ENCODE results near the gene UCHL3. TPM values are rescaled to one million over a fixed set of nuclear protein-coding genes. Genes with fewer than 3 reads are reported as not detected.

UCHL3 gene
- total RNA-seq: 10 to 100 TPM; 42.7 to 43.2 TPM

DNA sequence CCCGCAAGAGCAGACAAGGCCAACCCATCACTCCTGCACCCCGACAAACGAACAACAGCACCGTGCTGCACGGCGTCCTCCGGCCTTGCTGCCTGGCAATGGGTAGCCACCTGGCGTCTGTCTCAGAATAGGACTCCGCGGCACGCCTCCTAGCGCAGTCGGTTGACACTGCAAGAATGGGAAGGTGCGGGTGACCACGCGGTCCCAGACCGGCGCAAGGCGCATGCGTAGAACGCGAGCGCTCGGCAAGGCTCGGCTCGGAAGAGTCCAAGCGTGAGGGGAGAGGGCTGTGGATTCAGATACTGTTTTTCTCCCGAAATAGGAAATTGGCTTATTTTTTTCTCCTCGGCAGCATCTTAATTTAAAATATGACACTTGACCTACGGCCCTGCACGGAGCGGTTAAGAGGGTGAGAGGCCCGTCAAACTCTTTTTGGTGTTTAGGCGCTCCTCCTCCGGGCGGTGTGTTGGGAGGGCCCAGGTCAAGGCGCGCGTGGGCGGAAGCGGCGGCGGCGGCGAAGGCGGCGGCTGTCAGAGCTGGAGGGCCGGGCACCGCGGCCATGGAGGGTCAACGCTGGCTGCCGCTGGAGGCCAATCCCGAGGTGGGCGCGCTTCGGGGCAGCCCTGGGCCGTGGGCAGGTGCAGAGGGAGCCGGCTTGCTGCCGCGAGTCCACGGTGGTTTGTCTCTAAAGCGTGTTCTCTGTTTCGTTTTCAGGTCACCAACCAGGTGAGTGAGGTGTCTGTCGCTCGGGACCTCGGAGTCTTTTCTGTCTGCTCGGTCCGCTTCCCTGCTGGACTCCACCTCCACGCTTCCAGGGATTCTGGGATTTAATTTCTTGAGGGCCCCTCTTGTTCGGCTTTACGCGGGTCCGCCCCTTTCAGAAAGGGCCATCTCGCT is at the start of gene UCHL3:
Gene UCHL3 (plus strand): TSS at position 530 of the 897 bp plus-strand sequence. CDS start 30 bp downstream, at position 560.
- ChIA-PET CTCF (interaction anchor here (1.0 kb wide), 2 partner anchors 182 to 191 kb away, joined by 3 to 5 read pairs; no protein-coding TSS in a partner anchor), POLR2A (interaction anchor here (0.5 to 0.9 kb wide), 3 partner anchors 12 to 84 kb away, joined by 3 to 11 read pairs (median 6); partner anchors contain the start of gene COMMD6)

DNA sequence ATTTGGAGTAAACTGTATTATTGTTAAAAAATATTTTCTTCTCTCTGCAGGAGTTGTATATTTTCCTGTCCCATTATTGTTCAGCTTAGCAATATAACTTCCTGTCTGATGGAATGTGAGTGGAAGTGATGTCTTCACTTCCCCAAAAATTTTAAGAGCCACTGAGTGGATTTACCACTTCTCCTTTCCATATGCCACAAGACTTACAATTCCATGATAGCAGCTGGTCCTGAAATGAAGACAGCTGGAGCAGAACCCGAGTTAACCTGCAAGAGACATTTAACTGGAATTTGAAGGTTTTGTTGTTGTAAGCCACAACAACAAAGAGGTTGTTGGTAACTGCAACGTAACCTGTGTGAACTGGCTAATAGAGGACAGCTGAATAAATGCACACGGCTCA is 44.3 kb upstream of the UCHL3 start:
- ChIA-PET POLR2A (no interaction called here), CTCF (interaction anchor here (0.6 kb wide), 1 partner anchor 7 kb away, joined by 3 read pairs; no protein-coding TSS in a partner anchor)

DNA sequence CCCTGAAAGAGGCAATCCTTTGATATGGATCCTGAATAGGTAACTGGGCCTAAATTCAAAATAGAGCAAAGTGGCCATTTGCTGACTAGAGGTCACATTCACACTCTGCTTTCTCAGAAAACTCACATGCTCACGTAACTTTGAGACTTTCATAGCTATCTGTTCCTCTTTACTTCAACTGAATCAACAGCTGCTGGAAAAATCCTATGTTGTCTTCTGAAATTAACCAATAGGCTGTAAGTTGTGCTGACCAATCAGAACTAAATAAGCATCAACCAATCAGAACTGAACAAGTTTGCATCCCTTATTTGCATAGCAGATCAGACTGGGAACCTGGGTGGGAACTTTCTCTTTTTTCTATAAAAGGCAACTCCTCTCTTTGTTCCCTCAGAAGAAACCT is 43.6 kb upstream of the UCHL3 start:
- CTCF ChIA-PET: no interaction called here
- POLR2A ChIA-PET: no interaction called here

DNA sequence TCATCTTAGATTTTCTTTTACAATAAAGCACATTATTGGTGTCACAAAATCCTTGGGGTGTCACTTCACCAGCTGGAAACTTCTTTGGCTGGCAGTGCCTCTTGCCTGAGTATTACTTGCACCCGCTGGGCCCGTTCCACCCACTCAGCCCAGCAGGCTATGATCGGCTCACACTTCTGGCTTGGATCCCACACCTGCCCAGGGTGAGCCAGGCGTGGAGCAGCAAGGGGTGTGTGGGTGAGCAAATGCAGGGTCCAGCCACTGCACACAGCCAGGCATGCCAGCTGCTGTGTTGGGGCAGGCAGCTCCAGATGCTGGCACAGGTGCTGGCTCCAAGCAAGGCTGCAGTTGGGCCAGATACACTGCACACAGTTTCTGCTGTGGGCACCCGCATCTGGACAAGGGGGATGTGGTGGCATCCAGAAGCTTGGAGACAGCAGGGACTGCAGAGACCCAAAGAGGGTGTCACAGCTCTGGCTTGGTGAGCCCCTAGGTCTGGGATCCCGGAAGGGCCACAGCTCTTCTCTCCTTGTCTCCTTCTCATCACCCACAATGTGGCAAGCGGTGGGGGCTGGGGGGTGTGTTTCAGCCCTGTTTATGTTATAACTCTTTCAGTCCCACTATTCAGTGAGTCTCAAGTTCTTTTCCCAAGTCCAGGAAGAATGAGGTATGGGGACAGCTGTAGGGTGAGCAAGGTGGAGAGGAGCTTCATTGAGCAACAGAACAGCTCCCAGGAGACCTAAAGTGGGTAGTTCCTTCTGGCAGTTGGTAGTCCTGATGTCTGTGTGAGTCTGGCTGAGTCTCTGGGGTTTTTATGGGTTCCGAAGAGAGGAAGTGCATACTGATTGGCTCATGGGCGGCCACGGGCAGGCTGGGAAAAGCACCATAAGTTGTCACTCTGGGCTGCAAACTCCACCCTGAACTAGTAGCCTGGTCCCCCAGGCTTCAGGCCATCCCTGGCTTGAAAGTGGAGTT is 42.3 kb upstream of the UCHL3 start:
- CTCF ChIA-PET: no interaction called here

DNA sequence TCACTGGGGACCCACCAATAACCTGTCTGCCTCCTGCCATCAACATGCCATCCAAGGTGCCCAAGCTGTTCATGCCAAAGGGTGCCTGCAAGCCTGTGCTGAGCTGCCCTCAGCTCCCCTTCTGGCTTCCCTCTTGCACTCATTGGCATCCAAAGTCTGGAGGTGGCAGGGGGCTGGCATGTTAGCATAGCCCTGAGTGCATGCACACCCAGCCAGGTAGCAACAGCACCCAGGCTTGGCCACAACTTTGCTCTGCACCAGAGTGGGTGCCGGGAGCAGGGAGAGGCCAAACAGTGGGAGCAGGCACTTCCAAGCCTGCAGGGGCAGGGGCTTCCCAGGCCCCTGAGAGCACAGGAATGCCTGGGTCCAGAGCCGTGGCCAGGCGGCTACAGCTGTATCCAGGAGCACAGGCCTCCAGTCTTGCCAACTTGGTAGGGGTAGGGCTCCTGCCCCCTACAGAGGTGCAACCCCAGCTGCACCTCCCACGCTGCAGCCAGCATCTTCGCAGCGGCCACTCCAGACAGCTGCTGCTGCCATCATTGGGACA is 41.5 kb upstream of the UCHL3 start:
- ChIA-PET POLR2A (no interaction called here), CTCF (no interaction called here)

More for the DNA sequence above, 42.3 kb upstream of the UCHL3 start:
- POLR2A ChIA-PET: no interaction called here

DNA sequence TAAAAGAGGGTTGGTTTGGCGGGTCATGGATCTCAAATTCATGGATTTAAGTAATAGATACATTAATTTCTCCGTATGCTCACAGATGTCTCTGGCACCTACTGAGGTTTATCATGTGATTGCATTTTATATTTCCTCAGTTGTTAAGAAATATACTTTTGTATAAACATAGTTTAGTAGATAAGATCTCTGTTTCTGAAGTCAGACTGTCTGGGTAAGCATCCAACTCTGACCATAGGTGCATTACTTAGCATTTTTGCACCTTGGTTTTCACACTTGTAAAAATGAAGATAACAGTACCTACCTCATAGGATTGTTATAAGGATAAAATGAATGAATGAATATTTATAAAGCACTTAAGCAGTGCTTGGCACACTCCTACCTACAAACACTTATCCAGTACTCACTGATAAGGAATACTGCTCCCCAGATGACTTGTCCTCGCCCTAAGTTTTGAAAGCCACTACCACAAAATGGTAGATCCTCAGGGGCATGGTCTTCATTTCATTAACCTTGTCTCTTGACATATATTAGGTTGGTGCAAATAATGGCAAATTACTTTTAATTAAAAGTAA is 38.5 kb upstream of the UCHL3 start:
- CTCF ChIA-PET: no interaction called here
- POLR2A ChIA-PET: no interaction called here

DNA sequence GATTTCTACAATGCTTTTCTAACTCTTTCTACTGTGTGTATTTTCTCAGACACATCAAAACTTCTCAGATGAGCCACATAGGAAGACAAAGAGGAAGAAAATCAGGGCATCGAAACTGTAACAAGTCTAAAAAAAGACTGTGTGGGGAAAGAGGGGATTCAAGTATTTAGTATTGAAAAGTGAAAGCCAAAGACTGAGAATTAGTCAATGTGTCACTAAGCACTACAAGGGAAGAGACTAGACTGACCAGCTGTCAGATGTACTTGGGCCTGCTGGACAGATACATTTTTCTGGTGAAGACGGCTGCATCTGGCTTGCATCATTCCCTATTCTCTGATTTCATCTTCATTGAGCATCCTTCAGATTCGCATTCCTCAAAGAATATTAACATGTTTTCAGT is 37.3 kb upstream of the UCHL3 start:
- CTCF ChIA-PET: no interaction called here
- POLR2A ChIA-PET: no interaction called here

DNA sequence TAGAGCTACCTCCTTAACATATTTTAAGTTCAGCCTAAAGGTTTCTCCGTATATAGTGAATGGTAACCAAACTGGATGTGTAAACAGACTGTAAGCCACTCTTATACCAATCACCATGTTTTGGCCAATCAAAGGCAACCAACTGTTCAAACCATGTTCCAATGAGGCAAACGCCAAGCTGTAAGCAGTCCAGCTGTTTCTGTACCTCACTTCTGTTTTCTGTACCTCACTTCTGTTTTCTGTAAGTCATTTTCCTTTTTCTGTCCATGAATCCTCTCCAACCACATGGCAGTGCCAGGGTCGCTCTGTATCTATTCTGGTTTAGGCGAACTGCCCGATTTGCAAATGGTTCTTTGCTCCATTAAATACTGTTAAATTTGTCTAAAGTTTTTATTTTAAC is 36.3 kb upstream of the UCHL3 start:
- ChIA-PET CTCF (no interaction called here), POLR2A (no interaction called here)

DNA sequence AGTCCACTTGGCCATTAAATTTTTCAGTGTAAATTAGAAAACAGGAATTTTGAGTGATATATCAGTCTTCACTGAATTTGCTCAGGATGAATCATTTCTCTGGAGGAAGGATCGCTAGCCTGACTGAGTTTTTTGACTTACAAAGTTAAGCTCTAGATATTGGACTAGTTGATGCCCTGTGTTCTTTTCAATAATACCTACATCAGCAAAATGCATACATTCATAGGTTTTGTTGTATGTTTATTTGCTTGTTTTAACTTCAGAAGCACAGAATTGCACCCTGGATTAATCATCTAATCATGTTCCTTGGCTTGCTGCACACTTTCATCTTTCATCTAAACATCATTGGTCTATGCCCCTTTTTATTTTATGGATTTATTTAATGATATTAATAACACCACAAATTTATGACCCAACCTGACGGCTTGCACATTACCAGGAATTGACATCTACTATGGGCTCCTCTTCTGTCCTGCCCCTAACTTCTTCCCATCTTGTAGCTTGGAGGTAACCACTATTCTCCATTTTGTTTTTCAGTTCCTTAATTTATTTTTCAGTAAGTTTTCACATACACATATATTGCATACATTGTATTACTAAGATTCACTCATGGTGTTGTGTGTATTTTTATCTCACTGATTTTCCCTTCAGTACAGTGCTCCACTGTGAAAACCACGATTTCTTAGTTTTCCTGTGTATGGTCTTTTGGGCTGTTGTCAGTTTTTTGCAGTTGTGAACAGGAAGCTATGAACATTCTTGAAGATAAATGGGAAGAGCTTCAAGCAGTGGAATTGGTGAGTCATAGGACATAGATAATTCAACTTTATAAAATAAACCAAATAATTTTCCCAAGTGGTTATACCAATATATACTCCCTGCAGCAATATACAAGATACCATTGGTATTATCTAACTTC is 35.3 kb upstream of the UCHL3 start:
- POLR2A ChIA-PET: no interaction called here
- CTCF ChIA-PET: no interaction called here

DNA sequence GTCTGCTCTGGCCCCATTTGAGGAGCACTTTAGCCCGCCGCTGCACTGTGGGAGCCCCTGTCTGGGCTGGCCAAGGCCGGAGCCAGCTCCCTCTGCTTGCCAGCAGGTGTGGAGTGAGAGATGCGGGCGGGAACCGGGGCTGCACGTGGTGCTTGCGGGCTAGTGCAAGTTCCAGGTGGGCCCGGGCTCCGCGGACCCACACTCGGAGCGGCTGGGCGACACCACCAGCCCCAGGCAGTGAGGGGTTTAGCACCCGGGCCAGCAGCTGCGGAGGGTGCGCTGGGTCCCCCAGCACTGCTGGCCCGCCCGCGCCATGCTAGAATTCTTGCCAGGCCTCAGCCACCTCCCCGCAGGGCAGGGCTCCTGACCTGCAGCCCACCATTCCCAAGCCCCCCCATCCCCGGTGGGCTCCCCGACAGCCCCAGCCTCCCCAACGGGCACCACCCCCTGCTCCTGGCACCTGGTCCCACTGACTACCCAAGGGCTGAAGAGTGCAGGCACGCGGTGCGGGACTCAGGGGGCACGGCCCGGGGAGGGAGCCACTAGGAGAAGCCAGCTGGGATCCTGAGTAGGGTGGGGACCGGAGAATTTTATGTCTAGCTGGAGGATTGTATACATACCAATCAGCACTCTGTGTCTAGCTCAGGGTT is 31.0 kb upstream of the UCHL3 start:
- POLR2A ChIA-PET: no interaction called here
- CTCF ChIA-PET: no interaction called here

DNA sequence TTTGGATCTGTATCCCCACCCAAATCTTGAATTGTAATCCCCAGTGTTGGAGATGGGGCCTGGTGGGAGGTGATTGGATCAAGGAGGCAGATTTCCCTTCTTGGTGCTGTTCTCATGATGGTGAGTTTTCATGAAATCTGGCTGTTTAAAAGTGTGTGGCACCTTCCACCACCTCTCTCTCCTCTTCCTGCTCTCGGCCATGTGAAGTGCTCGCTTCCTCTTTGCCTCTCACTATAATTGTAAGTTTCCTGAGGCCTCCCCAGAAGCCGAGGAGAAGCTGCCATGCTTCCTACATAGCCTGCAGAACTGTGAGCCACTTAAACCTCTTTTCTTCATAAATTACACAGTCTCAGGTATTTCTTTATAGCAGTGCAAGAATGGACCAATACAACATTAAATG is 27.6 kb upstream of the UCHL3 start:
- CTCF ChIA-PET: no interaction called here
- POLR2A ChIA-PET: no interaction called here

DNA sequence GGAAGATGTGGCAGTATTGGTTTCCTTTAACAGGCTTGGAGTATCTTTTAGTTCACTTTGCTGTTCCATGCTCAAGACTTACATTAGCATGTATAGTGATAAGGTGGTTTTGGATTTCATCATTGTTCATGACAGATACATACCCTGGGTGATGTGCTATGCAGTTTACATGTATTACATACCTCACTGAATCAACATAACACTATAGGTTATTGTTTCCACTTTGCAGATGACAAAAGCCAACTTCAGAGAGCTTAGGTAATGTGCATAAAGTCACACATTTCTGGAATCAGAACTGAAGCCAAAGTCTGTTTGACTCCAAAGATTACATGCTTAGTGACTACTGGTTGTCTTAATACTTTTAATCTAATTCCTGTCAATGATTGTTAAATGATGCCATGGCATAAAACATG is 19.0 kb upstream of the UCHL3 start:
- POLR2A ChIA-PET: no interaction called here
- CTCF ChIA-PET: interaction anchor here (1.5 kb wide), 1 partner anchor 48 kb away, joined by 5 read pairs; the partner anchor contains the start of gene TBC1D4

DNA sequence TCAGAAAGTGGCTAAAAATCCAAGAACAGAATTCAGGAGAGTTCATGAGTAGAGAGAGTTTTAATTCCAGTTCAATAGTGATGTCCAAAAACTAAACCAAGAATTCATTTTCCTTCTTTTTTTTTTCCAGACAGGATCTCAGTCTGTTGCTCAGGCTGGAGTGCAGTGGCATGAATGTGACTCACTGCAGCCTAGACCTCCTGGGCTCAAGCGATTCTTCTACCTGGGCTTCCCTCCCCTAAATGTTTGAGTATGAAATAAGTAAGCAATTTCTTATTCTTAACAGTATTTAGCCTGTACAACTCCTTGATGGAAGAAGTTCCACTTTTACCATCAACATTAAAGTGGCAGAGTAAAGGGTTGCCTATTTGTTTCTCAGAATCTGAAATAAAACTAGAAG is 15.7 kb upstream of the UCHL3 start:
- CTCF ChIA-PET: no interaction called here
- POLR2A ChIA-PET: interaction anchor here (0.6 kb wide), 1 partner anchor 300 kb away, joined by 3 read pairs; no protein-coding TSS in a partner anchor

DNA sequence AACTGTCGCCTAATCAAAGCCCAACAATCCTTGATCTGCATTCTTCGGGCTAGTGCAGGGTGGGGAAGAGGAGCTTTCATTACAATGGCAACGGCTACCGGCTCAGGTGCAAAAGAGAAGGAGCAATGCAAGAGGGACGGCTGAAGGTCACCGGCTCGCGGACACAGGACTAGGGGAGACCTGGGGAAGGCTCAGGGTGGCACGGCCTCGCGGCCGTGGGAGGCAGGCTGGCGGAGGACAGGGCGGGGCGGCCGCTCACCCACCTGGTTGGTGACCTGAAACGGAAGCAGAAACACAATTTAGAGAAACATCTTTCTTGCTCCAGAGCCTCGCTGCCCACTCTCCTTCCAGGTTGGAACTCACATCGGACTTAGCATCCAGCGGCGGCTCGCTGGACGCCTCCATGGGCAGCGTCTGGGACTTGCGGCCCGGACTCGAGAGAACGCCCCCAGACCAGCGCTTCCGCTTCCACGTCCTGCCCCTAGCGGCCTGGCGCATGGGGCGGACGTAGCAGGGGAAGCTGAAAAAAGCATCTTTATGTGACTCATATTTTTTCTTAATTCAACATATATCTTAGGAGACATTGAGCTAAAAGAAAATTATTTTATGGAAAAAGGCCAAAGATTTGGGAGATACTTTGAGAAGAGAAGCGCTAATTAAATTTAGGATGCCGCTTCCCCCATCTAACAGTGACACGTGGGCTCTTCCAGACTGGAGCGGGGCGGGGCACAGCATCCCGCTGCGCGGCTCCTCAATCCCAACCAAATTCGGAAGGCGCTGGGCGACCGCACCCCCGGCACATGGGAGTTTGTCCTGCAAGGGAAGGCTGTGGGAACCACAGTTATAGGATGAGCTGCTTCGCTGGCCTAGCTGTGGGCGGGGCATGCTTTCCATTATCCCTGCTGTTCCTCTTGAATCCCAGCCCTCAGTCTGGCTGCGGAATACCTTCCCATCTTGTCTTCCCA is 11.9 kb upstream of the UCHL3 start, which contains the start of gene COMMD6:
Gene COMMD6 (minus strand): TSS at position 441 of the 965 bp plus-strand sequence. CDS start 36 bp downstream, at position 405.
- POLR2A ChIA-PET: interaction anchor here (0.8 kb wide), 1 partner anchor 12 kb away, joined by 6 read pairs; the partner anchor contains the start of gene UCHL3
- CTCF ChIA-PET: interaction anchor here (0.6 kb wide), 1 partner anchor 9 kb away, joined by 3 read pairs; no protein-coding TSS in a partner anchor

DNA sequence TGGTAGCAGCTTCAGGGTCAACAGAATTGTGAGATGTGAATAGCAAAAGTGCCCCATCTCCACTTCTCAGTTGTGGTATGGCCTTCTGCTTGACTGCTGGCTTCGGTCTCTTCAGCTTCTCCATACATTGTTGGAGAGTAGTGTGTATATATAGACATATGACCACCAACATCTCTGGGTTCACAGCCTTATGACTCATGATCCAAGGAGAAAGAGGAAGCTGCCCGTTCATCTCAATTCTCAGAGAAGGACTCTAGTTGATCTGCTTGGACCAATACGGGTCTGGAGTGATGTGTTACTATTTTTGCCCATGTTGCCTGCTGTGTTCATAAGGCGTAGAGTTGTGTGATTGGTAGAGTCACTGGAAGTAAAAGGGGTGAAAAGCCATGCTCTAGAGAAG is 8.3 kb upstream of the UCHL3 start:
- ChIA-PET CTCF (no interaction called here), POLR2A (no interaction called here)

DNA sequence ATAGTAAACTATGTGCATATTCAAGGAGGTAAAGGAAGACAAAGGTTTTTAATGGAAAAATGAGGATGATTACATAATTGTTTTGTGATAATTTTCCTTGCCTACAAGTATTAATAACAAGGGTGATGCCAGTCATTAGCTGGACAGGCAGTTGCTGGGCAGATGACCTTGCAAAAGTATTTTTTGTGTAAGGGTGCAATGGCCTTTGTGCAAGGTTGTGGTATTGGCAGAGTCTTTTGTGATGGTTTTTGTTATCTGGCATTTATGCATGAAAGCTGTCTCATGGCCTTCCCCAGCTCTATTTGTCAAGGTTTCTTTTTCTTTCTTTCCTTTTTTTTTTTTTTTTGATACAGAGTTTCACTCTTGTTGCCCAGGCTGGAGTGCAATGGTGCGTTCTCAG is 7.6 kb upstream of the UCHL3 start:
- ChIA-PET POLR2A (no interaction called here), CTCF (no interaction called here)

All from activated CD8-positive, alpha-beta memory T cell treated with anti-CD3 and anti-CD28 coated beads for 36 hours (primary cell).